ENCODE measurements around the gene SORT1. TPM values are rescaled to one million over a fixed set of nuclear protein-coding genes. Genes with fewer than 3 reads are reported as not detected.

Gene SORT1
- polyA plus RNA-seq, 3 donors, result 21.3 to 41.1 (median 35.3) TPM

- H3K9ac ChIP-seq (ENCODE audit: insufficient read depth, low read length, poor library complexity, severe bottlenecking), result no peak overlapping the region
- no peaks in the 10 kb centered on the region for H3K27me3 ChIP-seq (ENCODE audit: control insufficient read depth in 2 of 2, insufficient read depth in 2 of 2, low read length in 2 of 2)
- H2AFZ ChIP-seq (ENCODE audit: insufficient read depth, low read depth, low read length, poor library complexity, severe bottlenecking), result no peak overlapping the region
- no peaks in the 10 kb centered on the region for H3K9me3 Mint-ChIP-seq
- no peaks in the 10 kb centered on the region for H3K9me3 ChIP-seq (replicated peaks in 1 of 2; ENCODE audit: control insufficient read depth in 1 of 2, insufficient read depth in 1 of 2, low read length in 2 of 2)
- H3K36me3 ChIP-seq (replicated peaks in 1 of 2; ENCODE audit: control insufficient read depth in 1 of 2, insufficient read depth in 2 of 2, low read length in 2 of 2), result peaks cover 0 to 2% of the 10 kb centered on the region in 2 donors
- no peaks in the 10 kb centered on the region for H4K20me1 ChIP-seq (ENCODE audit: insufficient read depth, low read length)
- TF ChIP-seq CTCF (IDR thresholded peaks at IDR 0.05), result no peak
- no peaks in the 10 kb centered on the region for H3K79me2 ChIP-seq (ENCODE audit: insufficient read depth, low read length)
- H3K4me1 ChIP-seq (ENCODE audit: control insufficient read depth in 1 of 2, insufficient read depth in 2 of 2, low read length in 2 of 2), result peaks cover 12 to 24% of the 10 kb centered on the region in 2 donors
- H3K27me3 Mint-ChIP-seq (ENCODE audit: low read depth in 3 of 3), result peaks cover 6 to 10% (median 8%) of the 10 kb centered on the region in 3 donors
- H3K27ac ChIP-seq (ENCODE audit: low read depth in 1 of 2, low read length in 2 of 2), result no peak overlapping the region
- no peak overlapping the region for H3K27ac Mint-ChIP-seq
- DNase-seq, result no peak
- H3K4me3 Mint-ChIP-seq, result no peak overlapping the region
- no peak overlapping the region for H3K4me3 ChIP-seq (replicated peaks in 1 of 3; ENCODE audit: low read depth in 2 of 3, low read length in 3 of 3)
- 90% methylated on average over 12 of the region's 16 CpGs for WGBS (ENCODE audit: insufficient coverage)
- intact Hi-C loops (cut with micrococcal nuclease), result loop anchor here in 1 of 2 donors (10.0 kb wide), 1 partner anchor 262 kb away; the partner anchor contains the start of gene GPR61
- H3K4me1 Mint-ChIP-seq, result peaks cover 26% of the 10 kb centered on the region
- peaks cover 0 to 4% of the 10 kb centered on the region in 2 donors for H3K36me3 Mint-ChIP-seq
- H3K4me2 ChIP-seq (replicated peaks; ENCODE audit: extremely low read depth, low read length, poor library complexity, severe bottlenecking), result no peak overlapping the region
Measured at GRCh38 chr1:109272831-109273547, 124.7 kb downstream of the SORT1 start.

GRCh38 chr1:109272021-109272799 is 125.5 kb downstream of the SORT1 start:
- peaks cover 6 to 10% (median 8%) of the 10 kb centered on the region in 3 donors for H3K27me3 Mint-ChIP-seq (ENCODE audit: low read depth in 3 of 3)
- 95% methylated on average over 5 of the region's 13 CpGs for WGBS (ENCODE audit: insufficient coverage)
- Histone ChIP-seq H3K36me3 (replicated peaks in 1 of 2; ENCODE audit: control insufficient read depth in 1 of 2, insufficient read depth in 2 of 2, low read length in 2 of 2) (no peaks in the 10 kb centered on the region), H3K4me3 (replicated peaks in 1 of 3; ENCODE audit: low read depth in 2 of 3, low read length in 3 of 3) (no peak overlapping the region), H2AFZ (ENCODE audit: insufficient read depth, low read depth, low read length, poor library complexity, severe bottlenecking) (no peak overlapping the region), H3K9me3 (replicated peaks in 1 of 2; ENCODE audit: control insufficient read depth in 1 of 2, insufficient read depth in 1 of 2, low read length in 2 of 2) (no peaks in the 10 kb centered on the region), H3K27ac (ENCODE audit: low read depth in 1 of 2, low read length in 2 of 2) (no peak overlapping the region), H3K27me3 (ENCODE audit: control insufficient read depth in 2 of 2, insufficient read depth in 2 of 2, low read length in 2 of 2) (no peaks in the 10 kb centered on the region), H3K9ac (ENCODE audit: insufficient read depth, low read length, poor library complexity, severe bottlenecking) (no peak overlapping the region), H4K20me1 (ENCODE audit: insufficient read depth, low read length) (no peaks in the 10 kb centered on the region), H3K79me2 (ENCODE audit: insufficient read depth, low read length) (no peaks in the 10 kb centered on the region), H3K4me1 (ENCODE audit: control insufficient read depth in 1 of 2, insufficient read depth in 2 of 2, low read length in 2 of 2) (peaks cover 10 to 20% of the 10 kb centered on the region in 2 donors), H3K4me2 (replicated peaks; ENCODE audit: extremely low read depth, low read length, poor library complexity, severe bottlenecking) (no peak overlapping the region)
- intact Hi-C loops (cut with micrococcal nuclease), result loop anchor here in 1 of 2 donors (10.0 kb wide), 1 partner anchor 263 kb away; the partner anchor contains the start of gene GPR61
- no peaks in the 10 kb centered on the region for H3K9me3 Mint-ChIP-seq
- peaks cover 22% of the 10 kb centered on the region for H3K4me1 Mint-ChIP-seq
- no peak overlapping the region for H3K27ac Mint-ChIP-seq
- H3K36me3 Mint-ChIP-seq, result peaks cover 0 to 4% of the 10 kb centered on the region in 2 donors
- TF ChIP-seq CTCF (IDR thresholded peaks at IDR 0.05), result no peak
- no peak overlapping the region for H3K4me3 Mint-ChIP-seq
- DNase-seq, result no peak
